GM19467 (cell line): Measurements from ENCODE around the gene GPR137B.
A peak's percentile ranks its signal among the peaks of the same experiment; 100 is the strongest.
"Not testable (repeated sequence)": the region's sequence is repeated elsewhere in the genome, so short reads cannot be mapped to it uniquely, and the experiment has no call there.

Experiments used
- ATAC-seq: cut with Tn5 transposase; IDR thresholded peaks from one replicate; pipeline ENCODE4 v1.9.1; 2021; ENCODE audit warnings: mild to moderate bottlenecking, moderate library complexity; ENCODE audit not compliant: unreplicated experiment

Gene GPR137B

DNA sequence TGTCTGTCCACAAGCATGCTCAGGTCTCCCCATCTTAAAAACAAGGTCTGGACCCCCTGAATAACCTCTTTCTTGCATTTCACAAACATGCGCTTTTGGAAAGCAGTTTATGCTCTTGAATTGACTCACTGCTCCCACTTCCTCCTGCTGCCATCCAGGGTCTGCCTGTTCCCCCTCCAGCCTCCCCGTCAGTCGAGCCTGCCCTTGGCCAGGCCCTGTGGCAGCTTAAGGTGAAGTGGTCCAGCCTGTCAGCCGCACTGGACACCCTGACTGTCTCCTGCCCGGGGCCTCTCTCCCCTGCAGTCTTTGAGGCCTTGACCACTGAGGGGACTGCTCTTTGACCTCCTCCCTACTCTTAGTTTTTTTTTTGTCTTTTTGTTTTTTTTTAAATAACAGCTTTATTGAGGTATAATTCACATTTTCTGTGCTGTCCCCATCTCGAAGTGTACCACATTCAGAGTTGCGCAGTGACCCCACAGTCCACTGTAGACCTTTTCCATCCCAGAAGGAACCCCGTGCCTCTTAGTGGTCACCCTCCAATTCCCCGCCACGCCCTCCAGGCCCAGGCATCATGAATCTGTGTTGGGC, 18.3 kb downstream of the GPR137B start:
- no peak for ATAC-seq

DNA sequence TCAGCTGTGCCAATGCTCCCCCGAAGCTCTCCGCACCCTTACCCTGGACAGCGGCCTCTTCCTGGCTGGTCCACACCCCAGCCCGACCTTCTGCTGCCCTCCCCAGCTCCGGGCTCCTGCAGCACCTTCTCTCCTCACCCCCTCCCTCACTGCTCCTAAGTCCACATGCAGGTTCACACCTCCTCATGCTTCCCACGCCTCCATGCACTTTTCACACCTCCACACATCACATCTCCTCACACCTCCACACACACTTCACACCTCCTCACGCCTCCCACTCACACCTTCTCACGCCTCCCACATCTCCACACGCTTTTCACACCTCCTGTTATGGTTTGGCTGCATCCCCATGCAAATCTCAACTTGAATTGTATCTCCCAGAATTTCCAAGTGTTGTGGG, 18.9 kb downstream of the GPR137B start:
- no peak for ATAC-seq

DNA sequence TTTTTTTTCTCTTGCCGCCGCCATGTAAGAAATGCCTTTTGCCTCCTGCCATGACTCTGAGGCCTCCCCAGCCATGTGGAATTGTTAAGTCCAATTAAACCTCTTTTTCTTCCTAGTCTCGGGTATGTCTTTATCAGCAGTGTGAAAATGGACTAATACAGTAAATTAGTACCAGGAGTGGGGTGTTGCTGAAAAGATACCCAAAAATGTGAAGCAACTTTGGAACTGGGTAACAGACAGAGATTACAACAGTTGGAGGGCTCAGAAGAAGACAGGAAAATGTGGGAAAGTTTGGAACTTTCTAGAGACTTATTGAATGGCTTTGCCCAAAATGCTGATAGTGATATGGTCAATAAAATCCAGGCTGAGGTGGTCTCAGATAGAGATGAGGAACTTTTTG, 19.4 kb downstream of the GPR137B start:
- ATAC-seq: not testable (repeated sequence)

DNA sequence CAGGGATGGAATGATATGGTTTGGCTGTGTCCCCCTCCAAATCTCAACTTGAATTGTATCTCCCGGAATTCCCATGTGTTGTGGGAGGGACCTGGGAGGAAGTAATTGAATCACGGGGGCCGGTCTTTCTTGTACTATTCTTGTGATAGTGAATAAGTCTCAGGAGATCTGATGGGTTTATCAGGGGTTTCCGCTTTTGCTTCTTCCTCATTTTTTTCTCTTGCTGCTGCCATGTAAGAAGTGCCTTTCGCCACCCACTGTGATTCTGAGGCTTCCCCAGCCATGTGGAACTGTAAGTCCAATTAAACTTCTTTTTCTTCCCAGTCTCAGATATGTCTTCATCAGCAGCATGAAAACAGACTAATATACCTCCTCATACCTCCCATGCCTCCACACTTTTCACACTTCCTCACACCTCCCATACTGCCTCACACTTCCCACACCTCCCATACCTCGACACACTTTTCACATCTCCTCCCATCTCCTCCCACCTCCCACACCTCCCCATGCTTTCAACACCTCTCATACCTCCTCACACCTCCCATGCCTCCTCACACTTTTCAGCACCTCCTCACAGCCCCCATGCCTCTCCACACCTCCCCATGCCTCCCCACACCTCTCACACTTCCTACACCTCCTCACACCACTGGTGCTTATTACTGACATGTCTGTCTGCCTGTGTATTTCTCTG, 21.3 kb downstream of the GPR137B start:
- ATAC-seq: no peak

DNA sequence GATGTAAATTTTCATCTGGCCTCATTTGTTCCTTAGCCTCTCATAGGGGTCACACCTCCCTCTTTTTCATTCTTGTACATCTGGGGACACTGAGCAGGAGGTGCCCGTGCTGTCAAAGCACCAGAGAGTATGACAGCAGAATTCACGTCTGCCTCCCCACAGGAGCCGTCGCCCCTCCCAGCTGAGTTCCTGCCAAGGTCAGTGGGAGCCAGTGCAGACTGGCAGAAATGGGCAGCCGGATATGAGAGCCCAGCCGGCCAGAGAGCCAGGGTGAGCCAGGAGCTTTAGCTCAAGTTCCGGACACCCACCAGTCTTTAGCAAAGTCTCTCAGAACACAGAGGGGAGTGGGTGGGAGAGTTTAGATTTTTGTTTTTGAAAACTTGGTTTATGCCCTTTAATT, 21.9 kb downstream of the GPR137B start:
- no peak for ATAC-seq

DNA sequence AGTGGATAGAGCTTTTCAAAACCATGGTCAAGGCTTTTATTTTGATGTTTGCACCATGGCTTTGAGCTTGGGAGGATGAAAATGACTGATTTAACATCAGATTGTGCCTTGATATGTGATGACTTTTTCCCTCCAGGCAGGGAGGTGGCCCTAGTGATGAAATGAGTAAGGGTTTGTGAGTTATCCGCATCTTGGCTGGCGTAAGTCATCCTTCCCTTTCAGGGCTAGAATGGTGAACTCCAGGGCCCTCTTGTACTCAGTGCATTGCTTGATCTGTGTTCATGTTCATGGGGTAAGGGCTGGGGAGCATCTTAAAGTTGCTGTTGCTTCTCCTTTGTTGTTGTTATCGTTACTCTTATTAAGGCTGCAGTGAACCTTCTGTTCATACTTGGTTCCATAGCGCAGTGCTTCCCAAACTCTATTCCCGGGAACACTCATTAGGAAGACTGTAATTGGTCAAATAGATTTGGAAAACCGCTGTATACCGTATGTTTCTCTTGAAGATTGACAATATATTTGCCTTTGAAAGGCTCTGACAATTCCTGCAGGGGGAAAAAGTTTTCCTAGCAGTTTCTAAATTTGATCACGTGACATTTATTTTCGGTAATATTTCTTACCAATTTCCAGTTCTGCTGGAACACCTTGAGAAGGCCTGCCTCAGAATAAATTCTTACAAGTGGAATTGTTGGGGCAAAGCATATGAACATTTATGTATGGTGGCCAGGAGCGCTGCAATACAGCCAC, 23.1 kb downstream of the GPR137B start:
- no peak for ATAC-seq

DNA sequence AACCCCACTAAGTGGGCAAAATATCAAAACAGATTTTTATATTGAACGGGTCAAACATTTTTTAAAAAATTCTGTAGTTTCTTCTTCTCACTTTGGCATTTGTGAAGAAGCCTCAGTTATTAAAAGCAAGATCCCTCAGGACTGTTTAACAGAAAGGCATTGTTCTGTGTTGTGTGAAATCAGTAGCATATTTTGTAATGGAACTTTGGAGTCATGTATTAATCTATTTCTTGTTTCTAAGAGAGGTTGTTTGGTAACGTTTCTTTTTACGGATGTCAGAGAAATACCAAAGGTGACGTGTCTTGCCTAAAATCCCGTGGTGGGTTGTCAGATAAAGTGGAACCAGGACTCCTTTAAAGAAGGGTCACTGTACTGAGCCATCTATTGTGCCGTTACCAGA, 23.7 kb downstream of the GPR137B start:
- ATAC-seq: no peak

DNA sequence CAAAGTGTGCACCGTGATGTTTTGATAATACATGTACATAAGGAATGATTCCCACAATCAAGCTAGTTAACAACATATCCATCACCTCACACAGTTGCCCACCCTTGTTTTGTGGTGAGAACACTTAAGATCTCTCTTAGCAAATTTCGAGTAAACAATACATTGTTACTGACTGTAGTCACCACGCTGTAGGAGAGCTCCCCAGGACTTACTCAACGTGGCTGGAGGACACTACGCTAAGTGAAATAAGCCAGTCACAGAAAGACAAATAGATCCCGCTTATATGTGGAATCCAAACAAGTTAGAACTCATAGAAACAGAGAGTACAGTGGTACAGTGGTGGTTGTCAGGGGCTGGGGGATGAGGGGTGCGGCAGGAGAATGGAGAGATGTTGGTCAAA, 24.8 kb downstream of the GPR137B start:
- ATAC-seq: no peak

DNA sequence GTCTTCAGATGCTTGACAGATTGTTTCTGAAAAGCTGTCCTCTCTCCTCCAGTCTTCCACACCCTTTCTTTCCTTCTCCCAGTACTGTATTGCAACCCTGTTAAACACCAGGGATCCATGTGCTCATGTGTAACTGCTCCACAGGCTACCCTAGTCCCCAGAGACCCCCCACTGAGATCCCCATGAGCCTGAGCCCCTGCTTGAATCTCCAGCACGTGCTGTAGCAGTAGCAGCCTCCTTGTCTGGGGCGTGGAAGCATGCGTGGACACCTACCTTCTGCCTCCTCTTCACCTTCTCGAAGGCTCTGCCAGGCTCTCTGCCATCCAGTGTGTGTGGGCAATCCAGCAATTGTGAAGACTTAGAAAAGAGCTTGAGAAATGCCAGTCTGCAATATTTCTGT, 25.2 kb downstream of the GPR137B start:
- no peak for ATAC-seq

DNA sequence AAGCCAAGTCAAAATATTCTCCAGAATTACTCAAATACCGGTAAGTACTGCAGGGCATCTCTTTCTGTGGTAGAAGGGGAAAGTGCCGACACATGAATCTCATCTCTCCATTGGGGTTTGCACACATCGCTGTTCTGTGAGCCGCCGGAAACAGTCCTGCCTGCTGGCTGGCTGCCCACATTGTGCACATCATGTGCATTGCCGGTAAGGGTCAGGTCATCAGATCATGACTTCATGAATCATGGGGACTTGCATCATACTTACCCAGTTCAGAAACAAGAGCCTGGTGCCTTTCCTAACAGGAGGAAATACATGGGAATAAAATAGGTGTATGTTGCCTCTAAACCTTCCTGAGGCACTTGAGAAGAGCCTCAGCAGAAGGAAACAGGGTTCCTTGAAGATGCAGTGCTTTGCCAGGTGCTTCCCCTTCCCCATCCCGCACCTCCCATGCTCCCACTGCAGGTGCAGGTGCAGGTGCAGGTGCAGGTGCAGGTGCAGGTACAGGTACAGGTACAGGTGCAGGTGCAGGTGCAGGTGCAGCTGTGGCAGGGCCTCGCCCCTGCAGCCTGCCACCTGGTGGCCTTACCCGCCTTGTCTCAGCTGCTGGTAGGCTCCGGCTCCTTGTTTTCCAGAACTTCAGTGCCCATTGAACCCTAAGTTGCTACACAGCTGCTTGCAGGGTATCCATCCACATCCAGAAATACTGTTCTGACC, 26.5 kb downstream of the GPR137B start:
- no peak for ATAC-seq

DNA sequence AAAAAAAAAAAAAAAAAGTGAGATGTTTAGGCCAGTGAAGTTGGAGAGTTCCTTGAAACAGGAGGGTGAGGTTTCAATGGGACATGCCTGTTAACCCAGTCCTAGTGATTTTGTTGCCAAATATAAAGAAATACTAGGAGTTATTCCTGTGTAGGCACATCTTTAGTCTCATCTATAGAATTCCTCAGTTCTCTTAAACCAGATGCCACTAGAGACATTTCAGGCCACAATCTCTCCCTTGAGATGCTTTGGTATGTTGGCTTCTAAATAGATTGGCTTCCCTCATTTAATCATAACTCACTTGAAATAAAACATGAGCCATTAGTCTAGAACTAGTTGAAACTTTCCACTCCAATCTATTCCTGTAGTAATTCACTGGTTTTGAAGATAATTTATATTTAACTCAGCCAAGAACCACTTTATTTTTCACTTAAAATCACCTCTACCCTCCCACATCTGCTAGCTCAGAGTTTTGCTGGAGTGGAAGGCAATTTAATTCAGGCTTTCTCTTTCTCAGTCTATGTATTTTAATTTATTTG, 29.8 kb downstream of the GPR137B start:
- no peak for ATAC-seq

DNA sequence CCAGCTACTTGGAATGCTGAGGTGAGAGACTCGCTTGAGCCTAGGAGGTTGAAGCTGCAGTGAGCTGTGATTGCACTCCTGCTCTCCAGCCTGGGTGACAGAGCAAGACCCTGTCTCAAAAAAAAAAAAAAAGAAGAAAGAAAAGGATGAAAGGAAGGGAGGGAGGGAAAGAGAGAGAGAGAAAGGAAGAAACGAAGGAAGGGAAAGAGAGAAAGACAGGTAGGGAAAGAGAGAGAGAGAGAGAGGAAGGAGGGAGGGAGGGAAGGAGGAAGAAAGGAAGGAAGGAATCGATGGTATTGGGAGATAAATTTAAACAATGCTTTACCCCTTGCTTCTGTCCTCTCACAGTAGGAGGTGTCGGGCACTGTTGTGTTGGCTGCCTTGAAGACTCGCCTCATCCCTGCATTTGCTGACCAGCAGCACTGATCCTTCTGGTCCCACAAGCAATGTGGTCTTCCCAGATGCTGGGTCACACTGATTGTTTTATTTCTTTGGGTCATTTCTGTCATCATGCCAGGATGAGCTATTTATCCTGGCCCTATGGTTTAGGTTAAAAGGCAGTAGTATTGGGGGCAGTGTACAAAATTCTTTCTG, 30.9 kb downstream of the GPR137B start:
- no peak for ATAC-seq

DNA sequence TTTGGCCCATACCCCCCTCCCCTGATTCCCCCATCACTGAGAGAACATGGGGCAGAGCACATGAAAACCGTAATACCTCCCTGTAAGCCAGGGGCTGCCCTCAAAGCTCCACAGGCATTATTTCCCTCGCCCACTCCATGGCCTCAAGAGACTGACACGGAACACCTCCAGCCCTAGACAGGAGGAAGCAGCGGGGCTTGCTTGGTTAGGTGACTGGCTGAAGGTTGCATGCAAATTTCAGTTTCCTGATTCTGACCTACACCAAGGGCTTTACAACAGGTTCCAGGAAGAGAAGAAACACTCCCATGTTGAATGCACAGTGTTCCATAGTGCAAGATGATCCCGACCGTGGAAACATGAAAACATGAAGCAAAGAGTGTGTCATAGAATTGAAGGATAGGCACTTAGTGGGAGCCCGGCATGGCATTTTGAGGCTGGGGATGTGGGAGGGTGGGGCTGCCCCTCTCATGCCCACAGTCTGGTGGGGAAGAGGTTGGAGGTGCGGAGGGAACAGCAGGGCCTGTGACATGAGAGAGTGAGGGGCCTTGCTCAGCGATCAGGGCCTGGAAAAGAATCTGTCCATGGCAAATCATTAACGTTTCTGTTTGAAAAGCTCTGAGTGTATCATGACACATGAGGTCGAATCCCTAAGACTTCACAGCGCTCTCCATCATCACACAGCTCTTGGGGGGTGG, 33.5 kb downstream of the GPR137B start:
- peak; percentile 73 for ATAC-seq

DNA sequence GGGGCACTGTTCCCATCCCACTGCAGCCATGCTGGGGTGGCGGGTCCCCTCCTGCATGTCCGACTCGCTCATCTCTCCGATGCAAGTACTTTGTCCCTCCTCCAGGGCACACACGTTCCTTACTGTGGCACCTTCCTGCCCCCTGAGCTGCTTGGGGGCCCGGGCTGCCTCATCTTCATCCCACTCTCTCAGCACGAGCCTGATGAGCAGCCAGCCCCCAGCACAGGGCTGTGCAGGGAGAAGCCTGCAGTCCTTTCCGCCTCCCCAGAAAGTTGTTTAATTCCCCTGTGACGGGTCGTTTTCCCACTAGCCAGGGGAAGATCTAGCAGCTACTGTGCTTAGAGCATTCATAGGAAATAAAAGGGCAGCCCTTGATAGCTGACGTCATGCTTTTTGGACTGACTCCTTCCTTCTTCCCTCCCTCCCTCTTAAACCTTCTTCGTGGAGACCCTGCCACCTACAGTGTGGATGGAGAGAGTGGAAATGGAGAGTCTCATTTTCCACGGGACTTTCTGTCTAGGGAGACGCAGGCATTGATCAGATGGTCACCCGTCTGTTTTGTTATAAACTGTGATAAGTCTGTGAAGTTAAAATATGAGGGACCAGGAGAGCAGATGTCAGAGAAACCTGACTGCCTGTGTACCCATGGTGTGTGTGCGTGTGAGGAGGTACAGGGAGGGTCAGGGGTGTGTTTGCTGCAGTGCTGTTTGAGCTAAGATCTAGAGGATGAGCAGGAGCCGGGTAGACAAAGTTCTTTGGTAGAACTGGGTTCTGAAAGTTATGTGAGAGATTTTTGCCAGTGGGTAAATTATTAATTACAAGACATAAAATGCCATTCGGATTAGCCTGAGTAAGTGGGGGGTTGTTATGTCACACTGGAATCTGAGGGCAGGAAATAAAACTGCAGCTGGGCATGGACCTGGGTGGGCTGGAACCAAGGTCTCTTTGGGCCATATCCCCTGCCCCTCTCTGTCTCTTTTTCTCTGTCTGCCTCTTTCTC, 34.3 kb downstream of the GPR137B start:
- no peak for ATAC-seq

DNA sequence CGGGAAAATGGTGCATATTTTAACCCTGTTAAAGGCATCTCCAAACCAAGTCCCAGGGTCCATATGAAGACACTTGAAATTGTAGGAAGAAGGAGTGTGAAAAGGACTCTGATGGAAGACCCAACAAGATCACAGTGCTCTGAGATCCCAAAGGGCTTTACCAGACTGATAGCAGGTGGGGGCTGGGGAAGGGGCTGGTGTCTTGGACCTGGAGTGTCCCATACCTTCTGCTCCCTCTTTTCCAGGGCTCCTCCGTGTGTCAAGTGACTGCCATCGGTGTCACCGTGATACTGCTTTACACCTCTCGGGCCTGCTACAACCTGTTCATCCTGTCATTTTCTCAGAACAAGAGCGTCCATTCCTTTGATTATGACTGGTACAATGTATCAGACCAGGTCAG, 37.3 kb downstream of the GPR137B start:
- no peak for ATAC-seq

DNA sequence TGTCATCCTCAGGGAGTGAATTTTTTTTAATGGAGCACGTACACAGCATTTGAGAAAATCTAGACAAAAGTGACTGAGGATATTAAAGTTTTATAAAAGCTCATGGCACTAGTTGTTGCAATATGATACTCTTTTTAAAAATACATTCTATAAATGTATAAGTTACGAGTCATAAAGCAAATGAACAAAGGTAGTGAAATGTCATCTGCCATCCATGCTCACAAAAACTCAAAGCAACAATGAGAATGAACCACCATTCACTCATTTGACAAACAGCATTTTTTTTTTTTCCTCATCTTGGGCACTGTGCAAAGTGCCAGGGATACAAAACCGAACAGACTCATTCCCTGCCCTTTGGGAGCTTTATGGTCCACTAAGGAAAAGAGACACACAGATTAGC, 38.7 kb downstream of the GPR137B start:
- no peak for ATAC-seq

DNA sequence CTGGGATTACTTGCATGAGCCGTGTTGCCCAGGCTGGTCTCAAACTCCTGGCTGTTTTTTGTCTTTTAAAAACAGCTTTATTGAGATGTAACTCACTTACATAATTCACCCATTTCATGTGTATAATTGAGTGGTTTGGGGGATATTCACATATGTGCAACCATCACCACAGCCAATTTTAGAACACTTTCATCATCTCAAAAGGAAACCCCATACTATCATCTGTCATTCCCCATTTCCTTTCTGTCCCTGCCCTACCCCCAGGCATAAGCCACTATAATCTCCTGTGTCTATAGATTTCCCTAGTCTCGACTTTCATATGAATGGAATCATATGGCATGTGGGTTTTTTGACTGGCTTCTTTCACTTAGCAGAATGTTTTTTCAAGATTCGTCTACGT, 43.3 kb downstream of the GPR137B start:
- ATAC-seq: no peak

DNA sequence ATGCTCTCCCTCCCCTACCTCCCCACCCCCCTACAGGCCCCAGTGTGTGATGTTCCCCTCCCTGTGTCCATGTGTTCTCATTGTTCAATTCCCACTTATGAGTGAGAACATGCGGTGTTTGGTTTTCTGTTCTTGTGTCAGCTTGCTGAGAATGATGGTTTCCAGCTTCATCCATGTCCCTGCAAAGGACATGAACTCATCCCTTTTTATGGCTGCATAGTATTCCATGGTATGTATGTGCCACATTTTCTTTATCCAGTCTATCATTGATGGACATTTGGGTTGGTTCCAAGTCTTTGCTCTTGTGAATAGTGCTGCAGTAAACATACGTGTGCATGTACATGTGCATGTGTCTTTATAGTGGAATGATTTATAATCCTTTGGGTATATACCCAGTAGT, 44.1 kb downstream of the GPR137B start:
- not testable (repeated sequence) for ATAC-seq

DNA sequence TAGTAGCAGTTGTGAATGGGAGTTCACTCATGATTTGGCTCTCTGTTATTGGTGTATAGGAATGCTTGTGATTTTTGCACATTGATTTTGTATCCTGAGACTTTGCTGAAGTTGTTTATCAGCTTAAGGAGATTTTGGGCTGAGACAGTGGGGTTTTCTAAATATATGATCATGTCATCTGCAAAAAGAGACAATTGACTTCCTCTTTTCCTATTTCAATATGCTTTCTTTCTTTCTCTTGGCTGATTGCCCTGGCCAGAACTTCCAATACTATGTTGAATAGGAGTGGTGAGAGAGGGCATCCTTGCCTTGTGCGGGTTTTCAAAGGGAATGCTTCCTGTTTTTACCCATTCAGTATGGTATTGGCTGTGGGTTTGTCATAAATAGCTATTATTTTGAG, 45.7 kb downstream of the GPR137B start:
- ATAC-seq: not testable (repeated sequence)
